HepG2 (cell line): ENCODE measurements around the gene MRPL42. TPM values are rescaled to one million over a fixed set of nuclear protein-coding genes. Genes with fewer than 3 reads are reported as not detected.

ENCODE experiments used
- ATAC-seq: fragments of 200-7000 bp; cut with Tn5 transposase; 3 replicates; pipeline ENCODE4 v1.9.1; 2020; ENCODE audit warnings: mild to moderate bottlenecking, moderate library complexity
- BruUV-seq: library from RNA; stranded (reverse); fragments of 400-500 nt; replicated peaks from 2 replicates; lab custom pipeline; 2021; lab: Mats Ljungman, UMichigan
- CTCF ChIA-PET: fragments of 300-600 bp; formaldehyde crosslinking; extraction: SDS; loops from one replicate; lab custom pipeline; 2021; ENCODE audit warnings: low total read pairs, inconsistent platforms, low intra/inter-chr PET ratio; lab: Yijun Ruan, JAX
- POLR2A ChIA-PET: fragments of 350-600 bp; sonication (Branson Sonifier 250); formaldehyde crosslinking; loops from one replicate; lab custom pipeline; 2020; ENCODE audit warnings: antibody characterized with exemption, inconsistent platforms; lab: Yijun Ruan, JAX
- DNase-seq: peaks from one replicate; pipeline ENCODE4 v3.0.0-alpha.2; 2015; ENCODE audit warnings: low spot score
- FAIRE-seq: peaks from 3 replicates; lab custom pipeline; 2011; peaks lifted over from hg19 to GRCh38; lab: Jason Lieb, UNC
- H2AFZ ChIP-seq: one replicate; pipeline ENCODE4 v1.6.1; 2011; ENCODE audit warnings: low read length, inconsistent platforms
- H3K27ac ChIP-seq: fragments of 300-600 bp; 3 replicates; pipeline ENCODE4 v1.8.0; 2011; ENCODE audit warnings: mixed run types, mild to moderate bottlenecking, mixed read lengths, low read length, inconsistent platforms; ENCODE audit not compliant: insufficient read depth; ENCODE audit errors: extremely low read length
- H3K27me3 ChIP-seq, 2 experiments: fragments of 200-600 bp in 1 of 2; 2 replicates in 1 of 2; 3 replicates in 1 of 2; pipeline versions ENCODE4 v1.6.0 to v1.8.0; 2011; ENCODE audit warnings: low read length in 2 of 2, mild to moderate bottlenecking in 2 of 2, moderate library complexity in 2 of 2, inconsistent platforms in 1 of 2; ENCODE audit not compliant: insufficient read depth in 2 of 2, control insufficient read depth in 1 of 2
- H3K36me3 ChIP-seq, 2 experiments: fragments of 200-600 bp in 1 of 2; replicated peaks in 1 of 2; 2 replicates in 1 of 2; 3 replicates in 1 of 2; pipeline versions ENCODE4 v1.5.1 to v1.8.0; 2011; ENCODE audit warnings: low read length in 2 of 2, inconsistent platforms in 1 of 2; ENCODE audit not compliant: insufficient read depth in 2 of 2, control insufficient read depth in 1 of 2
- H3K4me1 ChIP-seq: 2 replicates; pipeline ENCODE4 v1.5.1; 2012; ENCODE audit warnings: low read length, inconsistent platforms; ENCODE audit not compliant: insufficient read depth
- H3K4me2 ChIP-seq: 2 replicates; pipeline ENCODE4 v1.6.0; 2011; ENCODE audit warnings: low read depth, low read length, inconsistent platforms
- H3K4me3 ChIP-seq, 3 experiments: fragments of 200-600 bp in 1 of 3; sonication (generic), shearing (Covaris generic) in 1 of 3; replicated peaks in 1 of 3; 2 replicates each; pipeline ENCODE4 v1.5.1; 2011 to 2016; ENCODE audit warnings: low read length in 3 of 3, inconsistent platforms in 2 of 3, low read depth in 2 of 3, mild to moderate bottlenecking in 2 of 3, control low read depth in 1 of 3, mixed read lengths in 1 of 3; ENCODE audit not compliant: insufficient read depth in 1 of 3
- H3K79me2 ChIP-seq: one replicate; pipeline ENCODE4 v1.6.1; 2011; ENCODE audit warnings: low read length, inconsistent platforms; ENCODE audit not compliant: insufficient read depth
- H3K9ac ChIP-seq: 2 replicates; pipeline ENCODE4 v1.6.0; 2011; ENCODE audit warnings: mild to moderate bottlenecking, low read depth, low read length, inconsistent platforms; ENCODE audit not compliant: insufficient read depth
- H3K9me3 ChIP-seq: 2 replicates; pipeline ENCODE4 v1.5.1; 2012; ENCODE audit warnings: mild to moderate bottlenecking, low read length
- H4K20me1 ChIP-seq: 2 replicates; pipeline ENCODE4 v1.6.0; 2011; ENCODE audit warnings: inconsistent platforms, mild to moderate bottlenecking, low read length, moderate library complexity; ENCODE audit not compliant: insufficient read depth
- BORCS8-MEF2B ChIP-seq: sonication (generic); formaldehyde crosslinking; IDR thresholded peaks from 2 replicates; pipeline ENCODE4 v1.8.0; 2022; ENCODE audit warnings: mild to moderate bottlenecking, missing genetic modification reagents
- FOXK1 ChIP-seq: sonication (generic); formaldehyde crosslinking; IDR thresholded peaks from 2 replicates; pipeline ENCODE4 v1.4.0; 2020; ENCODE audit warnings: low read depth, missing genetic modification reagents, borderline replicate concordance
- KIAA2018 ChIP-seq: sonication (generic); formaldehyde crosslinking; IDR thresholded peaks from 2 replicates; pipeline ENCODE4 v1.5.0; 2020; ENCODE audit warnings: mild to moderate bottlenecking, missing genetic modification reagents, borderline replicate concordance
- POGZ ChIP-seq: sonication (generic); formaldehyde crosslinking; IDR thresholded peaks from 2 replicates; pipeline ENCODE4 v1.4.0; 2020; ENCODE audit warnings: mild to moderate bottlenecking, missing genetic modification reagents
- ZNF124 ChIP-seq: sonication (generic); formaldehyde crosslinking; IDR thresholded peaks from 2 replicates; pipeline ENCODE4 v1.4.0; 2020; ENCODE audit warnings: missing genetic modification reagents
- ZNF335 ChIP-seq: sonication (generic); formaldehyde crosslinking; IDR thresholded peaks from 2 replicates; pipeline ENCODE4 v1.4.0; 2020; ENCODE audit warnings: missing genetic modification reagents
- ZNF879 ChIP-seq: sonication (generic); formaldehyde crosslinking; IDR thresholded peaks from 2 replicates; pipeline ENCODE4 v1.8.1; 2023; ENCODE audit warnings: missing genetic modification reagents
- ZSCAN21 ChIP-seq: sonication (generic); formaldehyde crosslinking; IDR thresholded peaks from 2 replicates; pipeline ENCODE4 v1.8.0; 2022; ENCODE audit warnings: mild to moderate bottlenecking, missing genetic modification reagents, moderate library complexity, borderline replicate concordance
- WGBS: methylation state at CpG from one replicate; pipeline ENCODE4 v1.1.6; 2017; ENCODE audit warnings: low lambda C conversion rate; 5-methylcytosine and 5-hydroxymethylcytosine counted together
- in situ Hi-C: cut with HindIII; loops from 2 replicates; pipeline ENCODE4 v1.10.0; 2017; ENCODE audit warnings: low pct_unique_long_range_greater_than_20kb; ENCODE audit not compliant: extremely low pct_ligation_motif_present
- intact Hi-C: fragments of 100-400 bp; cut with micrococcal nuclease; formaldehyde crosslinking; loops from one replicate; pipeline ENCODE4 v1.10.0; 2022; ENCODE audit not compliant: unreplicated experiment
- polyA plus RNA-seq, 8 experiments: library from polyadenylated mRNA; depleted of rRNA in 3 of 8; stranded (reverse) in 7 of 8; unstranded in 1 of 8; fragments of >200 nt; fragmentation: Illumina TruSeq in 4 of 8; extraction: Trizol in 4 of 8; gene quantifications; 2 replicates each; pipeline versions ENCODE4 v1.2.1 to v1.2.3, GENCODE V29; 2011 to 2016; ENCODE audit warnings: low read depth in 4 of 8, missing spikeins in 1 of 8, mixed read lengths in 1 of 8; ENCODE audit not compliant: insufficient read depth in 1 of 8
- total RNA-seq, 5 experiments: library from RNA; depleted of rRNA; stranded (reverse); fragments of >200 nt; fragmentation: Illumina TruSeq; extraction: Trizol; gene quantifications; 2 replicates each; pipeline ENCODE4 v1.2.3, GENCODE V29; 2016; ENCODE audit warnings: low read depth in 1 of 5
- TF ChIP-seq, protein P1 (sequence below): sonication (generic); formaldehyde crosslinking; IDR thresholded peaks from 2 replicates; pipeline ENCODE4 v1.5.0; 2020; ENCODE audit warnings: mild to moderate bottlenecking, missing genetic modification reagents, borderline replicate concordance
- TF ChIP-seq, protein P2 (sequence below): sonication (generic); formaldehyde crosslinking; IDR thresholded peaks from 2 replicates; pipeline ENCODE4 v1.5.0; 2020; ENCODE audit warnings: missing genetic modification reagents, mild to moderate bottlenecking, borderline replicate concordance
- TF ChIP-seq, protein P3 (sequence below): sonication (generic); formaldehyde crosslinking; IDR thresholded peaks from 2 replicates; pipeline ENCODE4 v1.4.0; 2020; ENCODE audit warnings: missing genetic modification reagents

The MRPL42 gene
- total and polyA plus RNA-seq, 2 of the 13 experiments (the other 11 are each of a cell fraction or from before 2014, with no cell fraction given), result 93.3 to 148 TPM

- peaks cover 6 to 32% of the 10 kb centered on the region in 2 experiments; a peak in 4 of 5 replicates for H3K36me3 ChIP-seq
- intact Hi-C loops, result loop anchor here (5.0 to 10.0 kb wide), 2 partner anchors 337 to 575 kb away; no protein-coding TSS in a partner anchor
Measured at GRCh38 chr12:93500201-93500600, 32.9 kb downstream of the MRPL42 start.

More at GRCh38 chr12:93500201-93500600, 32.9 kb downstream of the MRPL42 start:
- no peak overlapping the region for H3K9ac ChIP-seq
- H4K20me1 ChIP-seq, result no peaks in the 10 kb centered on the region
- POLR2A ChIA-PET, result no interaction called here
- H2AFZ ChIP-seq, result no peak overlapping the region
- H3K4me2 ChIP-seq, result no peak overlapping the region
- no peaks in the 10 kb centered on the region for H3K27me3 ChIP-seq
- DNase-seq, result no peak
- WGBS, result 95% methylated on average over 1 of the region's 1 CpG
- BruUV-seq, result no TSS peak
- TF ChIP-seq POGZ (CRISPR knock-in tag) (no peak), ZNF879 (CRISPR knock-in tag) (no peak), ZNF335 (no peak), FOXK1 (CRISPR knock-in tag) (no peak), KIAA2018 (no peak), ZNF124 (CRISPR knock-in tag) (no peak), BORCS8-MEF2B (no peak), ZSCAN21 (CRISPR knock-in tag) (no peak)
- TF ChIP-seq, protein P1, sequence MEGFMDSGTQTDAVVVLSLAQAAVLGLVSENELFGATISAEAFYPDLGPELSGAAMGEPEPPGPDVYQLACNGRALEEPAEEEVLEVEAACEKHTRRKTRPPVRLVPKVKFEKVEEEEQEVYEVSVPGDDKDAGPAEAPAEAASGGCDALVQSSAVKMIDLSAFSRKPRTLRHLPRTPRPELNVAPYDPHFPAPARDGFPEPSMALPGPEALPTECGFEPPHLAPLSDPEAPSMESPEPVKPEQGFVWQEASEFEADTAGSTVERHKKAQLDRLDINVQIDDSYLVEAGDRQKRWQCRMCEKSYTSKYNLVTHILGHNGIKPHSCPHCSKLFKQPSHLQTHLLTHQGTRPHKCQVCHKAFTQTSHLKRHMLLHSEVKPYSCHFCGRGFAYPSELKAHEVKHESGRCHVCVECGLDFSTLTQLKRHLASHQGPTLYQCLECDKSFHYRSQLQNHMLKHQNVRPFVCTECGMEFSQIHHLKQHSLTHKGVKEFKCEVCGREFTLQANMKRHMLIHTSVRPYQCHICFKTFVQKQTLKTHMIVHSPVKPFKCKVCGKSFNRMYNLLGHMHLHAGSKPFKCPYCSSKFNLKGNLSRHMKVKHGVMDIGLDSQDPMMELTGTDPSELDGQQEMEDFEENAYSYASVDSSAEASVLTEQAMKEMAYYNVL (CRISPR knock-in tag), result no peak
- TF ChIP-seq, protein P2, sequence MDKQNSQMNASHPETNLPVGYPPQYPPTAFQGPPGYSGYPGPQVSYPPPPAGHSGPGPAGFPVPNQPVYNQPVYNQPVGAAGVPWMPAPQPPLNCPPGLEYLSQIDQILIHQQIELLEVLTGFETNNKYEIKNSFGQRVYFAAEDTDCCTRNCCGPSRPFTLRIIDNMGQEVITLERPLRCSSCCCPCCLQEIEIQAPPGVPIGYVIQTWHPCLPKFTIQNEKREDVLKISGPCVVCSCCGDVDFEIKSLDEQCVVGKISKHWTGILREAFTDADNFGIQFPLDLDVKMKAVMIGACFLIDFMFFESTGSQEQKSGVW (CRISPR knock-in tag), result no peak
- TF ChIP-seq, protein P3, sequence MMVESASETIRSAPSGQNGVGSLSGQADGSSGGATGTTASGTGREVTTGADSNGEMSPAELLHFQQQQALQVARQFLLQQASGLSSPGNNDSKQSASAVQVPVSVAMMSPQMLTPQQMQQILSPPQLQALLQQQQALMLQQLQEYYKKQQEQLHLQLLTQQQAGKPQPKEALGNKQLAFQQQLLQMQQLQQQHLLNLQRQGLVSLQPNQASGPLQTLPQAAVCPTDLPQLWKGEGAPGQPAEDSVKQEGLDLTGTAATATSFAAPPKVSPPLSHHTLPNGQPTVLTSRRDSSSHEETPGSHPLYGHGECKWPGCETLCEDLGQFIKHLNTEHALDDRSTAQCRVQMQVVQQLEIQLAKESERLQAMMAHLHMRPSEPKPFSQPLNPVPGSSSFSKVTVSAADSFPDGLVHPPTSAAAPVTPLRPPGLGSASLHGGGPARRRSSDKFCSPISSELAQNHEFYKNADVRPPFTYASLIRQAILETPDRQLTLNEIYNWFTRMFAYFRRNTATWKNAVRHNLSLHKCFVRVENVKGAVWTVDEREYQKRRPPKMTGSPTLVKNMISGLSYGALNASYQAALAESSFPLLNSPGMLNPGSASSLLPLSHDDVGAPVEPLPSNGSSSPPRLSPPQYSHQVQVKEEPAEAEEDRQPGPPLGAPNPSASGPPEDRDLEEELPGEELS (CRISPR knock-in tag), result no peak
- TF ChIP-seq, all 625 proteins: peak for 0
- Histone ChIP-seq H3K9me3 (no peaks in the 10 kb centered on the region), H3K4me1 (no peaks in the 10 kb centered on the region), H3K4me3 (no peak overlapping the region), H3K79me2 (no peaks in the 10 kb centered on the region), H3K27ac (no peak overlapping the region)
- FAIRE-seq (no peak), ATAC-seq (no peak)
- CTCF ChIA-PET, result no interaction called here
- in situ Hi-C loops, result loop anchor here (10.0 kb wide), 1 partner anchor 65 kb away; no protein-coding TSS in a partner anchor
